OCI-M2 (cell line): ENCODE measurements around the gene MYOF.

Experiments used
- DNase-seq: peaks from one replicate; lab custom pipeline; 2025; ENCODE audit not compliant: unreplicated experiment; lab: John Stamatoyannopoulos, UW

MYOF gene, protein sequence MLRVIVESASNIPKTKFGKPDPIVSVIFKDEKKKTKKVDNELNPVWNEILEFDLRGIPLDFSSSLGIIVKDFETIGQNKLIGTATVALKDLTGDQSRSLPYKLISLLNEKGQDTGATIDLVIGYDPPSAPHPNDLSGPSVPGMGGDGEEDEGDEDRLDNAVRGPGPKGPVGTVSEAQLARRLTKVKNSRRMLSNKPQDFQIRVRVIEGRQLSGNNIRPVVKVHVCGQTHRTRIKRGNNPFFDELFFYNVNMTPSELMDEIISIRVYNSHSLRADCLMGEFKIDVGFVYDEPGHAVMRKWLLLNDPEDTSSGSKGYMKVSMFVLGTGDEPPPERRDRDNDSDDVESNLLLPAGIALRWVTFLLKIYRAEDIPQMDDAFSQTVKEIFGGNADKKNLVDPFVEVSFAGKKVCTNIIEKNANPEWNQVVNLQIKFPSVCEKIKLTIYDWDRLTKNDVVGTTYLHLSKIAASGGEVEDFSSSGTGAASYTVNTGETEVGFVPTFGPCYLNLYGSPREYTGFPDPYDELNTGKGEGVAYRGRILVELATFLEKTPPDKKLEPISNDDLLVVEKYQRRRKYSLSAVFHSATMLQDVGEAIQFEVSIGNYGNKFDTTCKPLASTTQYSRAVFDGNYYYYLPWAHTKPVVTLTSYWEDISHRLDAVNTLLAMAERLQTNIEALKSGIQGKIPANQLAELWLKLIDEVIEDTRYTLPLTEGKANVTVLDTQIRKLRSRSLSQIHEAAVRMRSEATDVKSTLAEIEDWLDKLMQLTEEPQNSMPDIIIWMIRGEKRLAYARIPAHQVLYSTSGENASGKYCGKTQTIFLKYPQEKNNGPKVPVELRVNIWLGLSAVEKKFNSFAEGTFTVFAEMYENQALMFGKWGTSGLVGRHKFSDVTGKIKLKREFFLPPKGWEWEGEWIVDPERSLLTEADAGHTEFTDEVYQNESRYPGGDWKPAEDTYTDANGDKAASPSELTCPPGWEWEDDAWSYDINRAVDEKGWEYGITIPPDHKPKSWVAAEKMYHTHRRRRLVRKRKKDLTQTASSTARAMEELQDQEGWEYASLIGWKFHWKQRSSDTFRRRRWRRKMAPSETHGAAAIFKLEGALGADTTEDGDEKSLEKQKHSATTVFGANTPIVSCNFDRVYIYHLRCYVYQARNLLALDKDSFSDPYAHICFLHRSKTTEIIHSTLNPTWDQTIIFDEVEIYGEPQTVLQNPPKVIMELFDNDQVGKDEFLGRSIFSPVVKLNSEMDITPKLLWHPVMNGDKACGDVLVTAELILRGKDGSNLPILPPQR (N-terminal part only)

DNA sequence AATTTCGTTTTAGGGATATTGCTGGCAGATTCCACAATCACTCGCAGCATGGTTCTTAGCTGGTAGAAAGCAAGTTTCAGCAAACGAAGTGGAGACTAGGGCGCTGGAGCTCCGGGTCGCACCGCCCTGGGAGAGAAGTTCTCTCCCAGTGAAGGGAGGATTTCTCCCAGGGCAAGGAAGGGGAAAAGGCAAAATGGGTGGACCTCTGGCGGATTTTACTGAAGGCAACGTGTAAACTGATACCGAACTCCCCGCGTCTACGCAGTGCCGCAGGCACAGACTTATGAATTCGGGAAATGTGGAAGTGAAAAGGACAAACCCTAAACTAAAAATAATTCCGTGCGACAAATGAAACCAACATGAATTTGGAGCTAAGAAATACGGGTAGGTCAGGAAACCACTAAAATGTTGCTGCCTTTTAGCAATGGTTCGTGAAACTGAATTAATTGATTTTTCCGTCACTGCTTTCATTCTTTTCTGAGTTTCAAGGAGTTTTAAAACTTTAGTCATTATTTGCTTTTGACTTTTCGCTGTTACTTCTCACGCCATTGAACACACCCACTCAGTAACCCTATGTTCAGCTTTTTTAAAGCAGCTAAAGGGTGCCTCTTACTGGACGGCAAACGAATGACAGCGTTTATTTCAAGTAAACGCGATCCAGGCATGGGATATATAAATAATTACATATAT lies at the start of gene MYOF:
TSS of gene MYOF (minus strand) at position 190 of the 690 bp plus-strand sequence. CDS start at position 50, 140 bp downstream.
- peak; percentile 55 for DNase-seq

- no peak for DNase-seq
Observed at GRCh38 chr10:93518531-93518930, 36.4 kb upstream of the MYOF start.

GRCh38 chr10:93516006-93516380 lies 33.9 kb upstream of the MYOF start:
- no peak for DNase-seq

- no peak for DNase-seq
Observed at GRCh38 chr10:93515071-93516005, 33.2 kb upstream of the MYOF start.

GRCh38 chr10:93514521-93514920 lies 32.4 kb upstream of the MYOF start:
- no peak for DNase-seq

GRCh38 chr10:93513091-93513490 lies 31.0 kb upstream of the MYOF start:
- no peak for DNase-seq

DNA sequence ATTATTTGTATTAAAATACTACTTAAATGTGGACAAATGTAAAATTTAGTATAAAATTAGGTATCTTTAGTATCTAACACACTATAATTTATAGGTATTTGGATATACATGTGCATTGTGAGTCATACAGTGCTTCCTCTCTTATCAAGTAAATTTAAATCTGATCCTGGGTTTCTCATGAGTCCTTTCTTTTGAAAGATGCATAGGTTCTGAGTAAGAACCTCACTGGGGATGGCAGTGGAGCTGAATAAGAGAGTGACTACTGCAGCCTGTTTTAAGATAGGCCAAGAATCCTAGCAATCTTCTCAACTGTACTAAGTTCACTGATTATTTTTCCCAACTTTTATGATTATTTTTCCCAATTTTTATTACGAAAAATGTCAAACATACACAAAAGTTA lies 30.4 kb upstream of the MYOF start:
- DNase-seq = no peak

DNA sequence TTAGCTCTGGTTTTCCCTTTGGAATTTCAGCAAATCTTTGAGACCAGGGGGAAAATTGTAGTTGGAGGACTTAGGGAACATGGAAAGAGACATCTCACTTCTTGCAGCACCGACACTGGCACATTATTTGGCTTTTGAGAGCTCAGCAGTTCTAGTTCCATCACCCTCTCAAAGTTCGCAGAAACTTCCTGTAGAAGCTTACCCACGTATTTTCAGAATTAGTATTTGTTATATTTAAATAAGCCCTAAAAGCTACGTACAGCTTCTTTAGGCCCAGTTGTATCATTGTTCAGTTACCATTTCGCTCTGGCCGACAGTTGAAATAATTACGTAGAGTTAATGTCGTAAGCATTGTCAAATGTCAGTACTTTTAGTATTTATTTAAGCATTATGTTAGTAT lies 27.7 kb upstream of the MYOF start:
- no peak for DNase-seq

GRCh38 chr10:93505075-93505474 lies 22.9 kb upstream of the MYOF start:
- no peak for DNase-seq

DNA sequence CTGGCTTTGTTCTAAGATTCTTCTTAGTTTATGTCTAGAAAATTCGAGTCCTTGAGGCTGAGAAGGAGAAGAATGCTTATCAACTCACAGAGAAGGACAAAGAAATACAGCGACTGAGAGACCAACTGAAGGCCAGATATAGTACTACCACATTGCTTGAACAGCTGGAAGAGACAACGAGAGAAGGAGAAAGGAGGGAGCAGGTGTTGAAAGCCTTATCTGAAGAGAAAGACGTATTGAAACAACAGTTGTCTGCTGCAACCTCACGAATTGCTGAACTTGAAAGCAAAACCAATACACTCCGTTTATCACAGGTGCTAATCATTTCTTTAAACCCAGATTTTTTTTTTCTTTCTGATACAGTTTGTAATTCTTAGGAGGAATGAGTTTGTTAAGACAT lies 20.9 kb upstream of the MYOF start:
- DNase-seq = no peak

DNA sequence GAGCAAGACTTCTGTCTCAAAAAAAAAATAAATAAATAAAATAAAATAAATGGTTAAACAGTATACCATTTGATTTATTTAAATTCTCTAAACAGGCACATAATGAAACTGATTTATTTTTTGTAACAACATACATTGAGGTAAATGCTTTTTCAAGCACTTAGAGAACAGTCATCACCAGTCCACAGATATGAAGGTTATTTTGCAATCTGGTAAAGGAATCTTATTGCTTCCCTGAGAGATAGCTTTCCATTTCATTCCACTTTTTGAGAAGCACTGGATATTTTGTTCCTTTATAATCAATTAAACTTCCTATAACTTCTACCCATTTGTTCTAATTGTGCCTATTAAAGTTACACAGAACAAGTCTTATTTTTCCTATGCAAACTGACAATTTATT lies 19.5 kb upstream of the MYOF start:
- DNase-seq = no peak

DNA sequence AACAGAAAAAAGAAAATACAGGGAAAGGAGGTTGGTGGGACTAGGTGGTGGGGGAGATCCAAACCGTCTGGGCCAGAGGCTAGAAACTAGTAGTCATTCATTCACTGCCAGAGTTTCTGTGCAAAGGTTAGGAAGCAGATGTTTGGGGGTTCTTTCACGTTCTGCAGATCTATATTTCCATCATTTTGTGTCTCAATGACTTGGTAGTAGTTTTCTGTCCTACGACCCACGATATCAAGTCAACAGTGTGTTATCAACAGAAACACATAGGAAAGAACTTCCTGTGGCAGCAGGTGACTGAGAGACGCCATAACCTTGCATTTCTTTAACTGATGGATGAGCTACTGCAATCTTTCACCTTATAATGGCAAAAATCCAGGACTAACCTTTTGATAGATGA lies 16.0 kb upstream of the MYOF start:
- DNase-seq = no peak

- DNase-seq = peak; percentile 56
Observed at GRCh38 chr10:93496322-93497041, 14.3 kb upstream of the MYOF start, which contains the start of gene CEP55. TSS of gene CEP55 (plus strand) at chr10:93496612. CDS start at chr10:93500052, 3,440 bp downstream.

DNA sequence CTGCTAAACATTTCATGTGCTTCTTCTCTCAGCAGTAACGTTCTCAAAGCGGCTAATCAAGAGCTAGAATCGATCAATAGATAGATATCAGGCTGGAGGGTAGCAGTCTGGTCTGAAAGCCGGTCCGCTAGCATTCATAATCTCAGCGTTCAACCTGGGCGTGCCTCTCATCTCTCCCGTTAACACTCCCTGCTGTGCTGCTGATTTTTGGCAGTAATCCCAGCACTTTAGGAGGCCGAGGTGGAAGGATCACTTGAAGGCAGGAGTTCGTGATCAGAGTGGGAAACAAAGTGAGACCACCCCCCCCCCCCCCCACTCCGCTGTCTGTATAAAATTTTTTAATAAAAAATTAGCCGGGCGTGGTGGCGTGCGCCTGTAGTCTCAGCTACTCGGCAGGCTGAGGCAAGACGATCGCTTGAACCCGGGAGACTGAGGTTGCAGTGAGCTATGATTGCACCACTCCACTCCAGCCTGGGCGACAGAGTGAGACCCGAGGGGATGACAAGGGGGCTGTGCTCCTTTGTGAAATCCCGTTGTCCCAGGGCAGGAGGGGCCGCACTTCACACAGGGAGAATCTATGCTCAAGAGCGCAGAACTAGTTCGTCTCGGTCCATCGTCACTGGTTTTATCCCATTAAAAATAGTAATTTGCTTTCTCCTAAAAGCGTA lies 13.7 kb upstream of the MYOF start:
- no peak for DNase-seq

GRCh38 chr10:93494494-93494893 lies 12.4 kb upstream of the MYOF start:
- no peak for DNase-seq

DNA sequence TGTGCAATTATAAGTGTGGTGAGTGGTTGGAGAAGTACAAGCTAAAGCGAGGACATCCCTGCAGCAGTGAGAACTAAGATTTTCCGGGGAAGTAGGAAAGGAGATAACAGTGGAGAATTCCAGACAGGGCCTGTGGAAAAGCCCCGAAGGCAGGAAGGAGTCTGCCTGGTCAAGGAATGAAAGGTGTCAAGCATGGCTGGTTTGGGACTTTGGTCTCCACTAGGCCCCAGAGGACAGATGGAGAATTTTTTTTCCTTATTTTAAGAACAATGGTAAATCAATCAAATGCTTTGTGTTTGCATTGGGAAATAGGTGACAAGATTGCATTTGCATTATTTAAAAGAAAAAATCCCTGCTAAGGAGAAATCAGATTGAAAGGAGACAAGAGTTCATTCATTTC lies 11.0 kb upstream of the MYOF start:
- DNase-seq = no peak

DNA sequence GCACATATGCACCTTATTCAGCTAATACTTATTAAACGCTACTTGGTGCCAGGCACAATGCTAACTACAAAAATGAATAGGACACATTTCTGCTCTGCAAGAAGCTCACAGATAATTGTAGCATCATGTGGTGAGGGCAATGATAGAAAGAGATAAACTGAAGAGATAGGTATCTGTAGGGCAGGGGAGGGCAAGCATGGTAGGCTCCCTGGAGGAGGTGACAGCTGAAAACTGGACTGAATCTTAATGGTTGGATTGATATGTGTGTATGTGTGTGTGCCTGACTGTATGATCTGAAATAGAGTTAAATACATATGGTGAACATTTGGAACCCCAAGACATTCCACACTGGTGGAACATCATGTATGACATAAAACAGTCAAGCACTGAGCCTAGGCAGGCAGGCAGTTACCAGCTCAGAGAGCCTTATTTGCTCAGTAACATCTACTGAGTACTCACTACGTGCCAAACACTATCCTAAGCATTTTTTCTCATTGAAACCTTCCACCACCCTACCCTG lies 9.5 kb upstream of the MYOF start:
- DNase-seq = no peak

DNA sequence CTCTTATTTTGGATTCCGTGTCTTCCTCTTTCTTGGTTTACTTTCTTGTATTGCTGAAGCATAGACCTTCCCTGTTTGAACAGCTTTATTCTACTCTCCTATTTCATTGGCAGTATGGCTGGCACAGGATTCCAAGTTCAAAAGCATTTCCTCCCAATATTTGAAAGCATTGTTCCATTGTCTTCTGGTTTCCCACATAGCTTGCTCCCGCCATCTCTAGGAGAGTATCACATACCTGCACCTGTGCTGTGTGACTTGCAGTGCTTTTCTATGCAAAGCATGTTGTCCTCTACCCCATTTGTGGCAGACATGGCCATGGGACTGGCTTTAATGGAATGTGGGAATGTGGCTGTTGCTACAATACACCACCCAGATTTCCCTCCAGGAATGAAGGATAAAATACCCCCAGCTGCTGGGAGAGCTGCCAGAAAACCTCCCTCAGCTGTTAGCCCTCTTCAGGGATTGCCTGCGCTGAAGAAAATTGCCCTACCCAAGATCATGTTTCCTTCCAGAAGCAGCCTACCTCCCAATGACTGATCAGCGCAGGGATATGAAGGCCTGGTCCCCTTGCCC lies 6.9 kb upstream of the MYOF start:
- DNase-seq = no peak
